ENCODE results near the gene NLGN1.

Gene NLGN1

DNA sequence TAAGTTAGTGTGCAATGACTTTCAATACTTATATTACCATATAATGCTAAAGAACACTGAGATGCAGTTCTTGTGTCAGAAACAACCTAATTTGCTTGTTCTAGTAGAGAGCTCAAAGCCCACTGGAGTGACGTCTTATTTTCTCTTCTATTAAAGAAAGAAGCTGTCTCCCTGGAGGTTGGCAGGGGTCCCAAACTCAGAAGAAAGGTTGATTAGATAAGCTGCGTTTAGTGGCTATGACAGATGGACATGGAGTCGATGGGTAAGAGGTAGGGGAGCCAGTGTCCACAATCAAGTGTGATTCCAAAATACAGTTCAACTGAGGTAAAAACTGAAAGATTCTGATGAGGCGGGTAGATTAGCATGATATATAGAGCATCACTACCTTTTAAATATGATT lies 363.6 kb downstream of the NLGN1 start:
- DNase-seq (ENCODE audit: low read depth in 2 of 2), result no peak

DNA sequence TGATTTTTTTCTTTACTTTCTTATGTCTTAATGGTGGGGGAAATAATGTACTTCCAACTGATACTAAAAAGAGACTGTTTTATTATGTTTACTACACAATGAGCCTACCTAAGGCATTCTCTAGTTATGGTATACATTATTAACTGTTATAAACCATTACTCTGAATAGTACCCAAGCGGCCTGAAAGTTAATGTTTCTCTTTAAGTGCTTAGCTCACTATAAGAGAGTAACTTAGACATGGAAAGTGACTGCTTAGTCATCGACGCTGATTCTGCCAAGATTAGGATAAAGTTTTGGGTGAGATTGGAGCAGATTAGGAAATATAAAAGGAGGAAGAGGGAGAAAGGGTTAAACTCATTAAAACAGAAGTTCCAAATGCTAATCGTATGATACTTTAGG lies 365.0 kb downstream of the NLGN1 start:
- no peak for DNase-seq (ENCODE audit: low read depth in 2 of 2)

DNA sequence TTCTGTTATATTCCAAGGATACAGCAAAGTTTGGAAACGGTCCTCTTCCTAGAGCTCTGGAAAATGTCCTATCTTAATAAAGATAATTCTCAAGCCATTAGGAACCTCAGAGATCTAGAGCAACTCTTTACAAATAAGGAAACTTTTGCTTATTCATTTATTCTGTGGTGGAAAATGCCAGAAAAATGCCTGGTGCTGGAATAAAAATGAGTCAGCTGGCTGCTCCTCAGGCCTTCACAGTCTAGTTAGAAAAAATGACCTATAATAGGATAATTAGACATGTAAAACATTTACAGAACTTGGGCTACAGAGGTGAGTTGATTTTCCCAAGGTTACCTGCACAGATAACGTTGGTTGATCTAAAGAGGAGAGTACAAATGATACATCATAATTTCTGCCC lies 372.5 kb downstream of the NLGN1 start:
- no peak for DNase-seq (ENCODE audit: low read depth in 2 of 2)

DNA sequence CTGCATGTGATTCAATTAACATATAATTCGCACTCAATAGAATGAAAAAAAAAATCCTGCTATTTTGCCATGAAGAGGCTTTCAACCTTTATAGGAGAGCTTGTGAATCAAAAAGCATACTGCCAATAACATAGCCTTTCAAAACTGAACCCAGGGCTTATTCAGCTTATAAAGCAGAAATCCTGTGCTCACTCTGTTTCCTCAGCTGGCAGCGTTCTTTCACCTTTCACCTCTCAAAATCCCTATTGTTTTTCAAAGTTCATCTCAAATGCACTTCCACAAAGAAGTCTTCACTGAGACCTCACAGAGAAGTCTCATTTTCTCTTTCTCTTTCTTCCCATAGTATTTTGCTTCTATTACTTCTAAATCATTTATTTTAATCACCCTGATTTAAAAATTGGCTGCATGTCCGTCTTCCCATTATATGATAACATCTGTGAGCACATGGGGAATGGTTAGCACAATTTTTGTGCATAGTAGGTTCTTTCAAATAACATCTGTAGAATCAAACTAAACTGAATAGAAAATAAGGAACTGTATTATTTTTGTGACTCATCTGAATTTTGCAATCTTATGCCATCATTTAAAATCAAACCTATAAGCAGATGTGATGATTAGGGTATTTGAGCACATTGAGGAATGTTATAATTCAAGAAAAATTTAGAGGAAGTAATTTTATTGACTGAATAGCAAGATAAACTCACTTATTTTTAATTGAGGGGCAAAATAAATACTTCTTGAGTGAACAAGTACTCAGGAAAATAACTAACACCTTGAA lies 373.4 kb downstream of the NLGN1 start:
- DNase-seq (ENCODE audit: low read depth in 2 of 2), result no peak

DNA sequence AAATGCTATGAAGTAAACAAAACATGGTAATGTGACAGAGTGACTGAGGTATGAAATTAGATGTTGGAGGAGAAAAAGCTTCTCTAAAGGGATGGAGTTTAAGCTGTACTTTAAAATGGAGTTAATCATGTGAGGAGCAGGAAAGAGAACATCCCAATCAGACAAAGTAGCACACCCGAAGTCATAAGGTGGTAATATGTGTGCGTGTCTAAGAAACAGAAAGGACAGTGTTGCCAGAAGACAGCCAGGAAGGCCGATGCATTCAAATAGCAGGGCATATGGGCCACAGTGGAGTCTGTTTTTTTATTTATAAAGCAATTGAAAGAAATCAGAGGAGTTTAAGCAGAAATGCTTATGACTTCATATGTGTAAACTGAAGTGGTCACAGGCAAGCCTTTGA lies 376.3 kb downstream of the NLGN1 start:
- no peak for DNase-seq (ENCODE audit: low read depth in 2 of 2)

DNA sequence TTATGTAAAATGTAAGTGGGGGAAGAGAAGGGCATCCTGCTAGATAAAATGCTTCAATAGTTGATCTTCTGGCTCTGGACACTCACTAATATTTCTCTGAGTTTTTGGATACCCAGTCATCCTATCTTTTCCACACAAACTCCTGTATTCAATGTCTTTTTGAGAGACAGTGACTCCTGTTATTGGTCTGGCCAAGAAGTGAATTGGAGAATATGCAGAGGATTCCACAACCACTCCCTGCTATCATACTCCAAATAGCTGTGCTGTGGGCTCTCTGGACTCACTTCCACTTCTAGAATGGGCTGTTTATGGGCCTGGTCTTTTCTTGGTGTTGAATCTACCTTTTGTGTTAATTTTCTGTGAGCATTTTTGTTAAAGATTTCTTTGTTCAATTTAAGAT lies 376.8 kb downstream of the NLGN1 start:
- DNase-seq (ENCODE audit: low read depth in 2 of 2), result no peak

DNA sequence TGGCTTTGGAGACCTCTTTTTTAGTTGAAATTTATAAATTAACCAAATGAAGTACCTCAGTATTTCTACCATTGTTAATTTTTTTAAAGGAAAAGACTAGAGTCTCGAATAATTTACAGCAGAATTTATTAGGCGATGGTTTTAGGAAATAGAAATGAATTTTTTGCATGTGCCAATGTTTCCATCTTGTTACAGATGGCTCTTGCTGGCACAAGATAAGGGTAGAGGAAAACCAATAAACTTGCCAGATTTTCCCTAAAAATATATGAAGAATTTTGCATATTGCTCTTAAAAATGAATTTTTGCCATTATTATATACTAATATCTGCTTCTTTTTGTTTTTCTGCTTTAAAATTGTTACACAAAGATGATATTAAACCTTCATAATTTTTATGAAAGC lies 380.7 kb downstream of the NLGN1 start:
- no peak for DNase-seq (ENCODE audit: low read depth in 2 of 2)

DNA sequence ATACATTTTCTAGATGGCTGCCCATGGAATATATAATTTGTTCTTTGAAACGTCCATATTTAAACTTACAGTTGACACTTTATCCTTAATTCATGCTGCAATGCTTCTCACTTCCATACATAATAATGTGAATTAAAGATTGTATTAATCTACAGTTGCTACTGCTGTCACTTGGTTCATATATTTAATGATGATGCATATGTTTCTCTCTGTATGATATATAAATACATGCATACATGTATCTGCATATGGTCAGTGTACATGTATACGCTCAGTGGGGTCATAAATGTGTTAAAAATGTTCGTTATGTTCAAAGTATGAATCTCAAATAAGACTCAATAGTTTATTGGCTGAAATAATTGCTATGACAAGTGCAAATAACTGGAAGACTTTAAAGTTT lies 382.5 kb downstream of the NLGN1 start:
- DNase-seq (ENCODE audit: low read depth in 2 of 2), result no peak

DNA sequence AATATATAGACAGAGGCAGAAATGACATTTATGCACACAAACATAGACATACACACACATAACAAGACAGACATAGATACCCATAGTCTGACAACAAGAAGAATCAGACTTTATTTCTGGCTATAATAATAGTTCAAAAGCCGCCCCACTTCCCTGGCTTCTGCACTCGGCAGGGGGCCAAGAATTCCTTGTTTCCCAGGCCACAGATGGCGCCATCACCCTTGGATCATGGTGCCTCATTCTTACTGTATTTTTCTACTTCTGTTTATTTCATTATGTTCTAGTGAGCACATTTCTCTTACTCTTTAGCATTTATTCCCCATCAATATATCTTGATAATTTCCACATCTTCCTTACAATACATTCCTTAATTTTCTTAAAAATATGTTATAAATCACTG lies 387.5 kb downstream of the NLGN1 start:
- no peak for DNase-seq (ENCODE audit: low read depth in 2 of 2)

DNA sequence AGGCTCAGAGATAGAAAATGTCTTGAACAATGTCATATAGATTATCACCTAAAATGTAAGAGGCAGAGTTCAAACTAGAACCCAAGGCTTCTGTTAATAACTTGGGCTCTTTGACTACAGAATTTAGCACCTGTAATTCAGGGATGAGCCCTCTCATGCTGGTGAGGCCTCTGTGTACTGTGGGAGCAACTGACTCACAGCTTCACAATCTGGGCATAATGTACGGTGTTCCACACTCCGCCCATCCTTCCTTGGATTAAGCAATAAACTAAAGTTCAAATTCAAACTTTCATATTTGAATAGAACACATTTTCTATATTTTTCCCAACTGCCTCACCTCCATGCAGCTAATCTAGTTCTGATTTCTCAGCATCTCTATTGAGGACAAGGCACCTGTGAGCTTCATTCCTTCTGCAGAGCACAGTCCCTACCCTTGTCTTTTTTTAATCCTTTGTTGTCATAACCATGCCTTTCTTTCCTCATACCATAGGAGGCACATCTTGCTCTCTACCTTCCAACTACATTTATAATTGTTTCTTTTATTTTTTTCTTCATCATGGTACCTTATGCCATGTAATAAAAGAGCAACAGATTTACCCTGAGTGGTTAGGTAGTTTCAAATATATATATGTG lies 392.1 kb downstream of the NLGN1 start:
- DNase-seq (ENCODE audit: low read depth in 2 of 2), result no peak

DNA sequence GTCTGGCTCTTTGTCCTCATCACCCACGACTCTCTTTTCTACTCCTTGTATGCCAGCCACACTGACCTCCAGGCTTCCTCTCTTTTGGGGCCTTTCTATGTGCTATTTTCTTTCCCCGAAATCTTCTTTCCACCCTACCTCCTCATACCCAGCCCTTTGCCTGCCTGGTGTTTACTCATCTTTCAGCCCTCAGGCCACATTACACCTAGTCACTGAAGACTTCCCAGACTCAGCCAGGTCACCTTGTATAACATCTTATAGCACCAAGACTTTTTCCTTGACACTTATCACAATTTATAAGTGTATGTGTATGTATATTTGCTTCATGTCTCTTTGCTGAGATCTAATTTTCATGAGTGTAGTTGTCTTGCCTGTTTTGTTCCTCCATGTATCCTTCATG lies 396.4 kb downstream of the NLGN1 start:
- no peak for DNase-seq (ENCODE audit: low read depth in 2 of 2)

DNA sequence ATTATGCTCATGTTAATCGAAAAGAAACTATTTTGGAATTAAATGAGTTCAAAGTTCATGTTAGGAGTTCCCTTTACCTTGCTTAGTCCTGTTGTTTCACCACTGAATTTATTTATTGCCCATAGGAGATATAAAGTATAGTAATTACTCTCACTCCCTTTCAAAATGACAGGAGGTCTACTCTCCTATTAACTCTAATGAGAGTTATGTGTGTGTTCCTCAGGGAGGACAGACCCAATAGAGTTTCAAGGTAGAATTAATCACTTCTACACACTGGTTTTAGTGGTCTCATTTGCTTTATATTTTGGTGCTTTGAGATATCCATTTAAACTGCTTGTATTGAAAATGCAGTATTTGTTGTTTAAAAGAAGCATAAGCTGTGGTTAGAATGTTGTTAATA lies 398.9 kb downstream of the NLGN1 start:
- DNase-seq (ENCODE audit: low read depth in 2 of 2), result no peak

DNA sequence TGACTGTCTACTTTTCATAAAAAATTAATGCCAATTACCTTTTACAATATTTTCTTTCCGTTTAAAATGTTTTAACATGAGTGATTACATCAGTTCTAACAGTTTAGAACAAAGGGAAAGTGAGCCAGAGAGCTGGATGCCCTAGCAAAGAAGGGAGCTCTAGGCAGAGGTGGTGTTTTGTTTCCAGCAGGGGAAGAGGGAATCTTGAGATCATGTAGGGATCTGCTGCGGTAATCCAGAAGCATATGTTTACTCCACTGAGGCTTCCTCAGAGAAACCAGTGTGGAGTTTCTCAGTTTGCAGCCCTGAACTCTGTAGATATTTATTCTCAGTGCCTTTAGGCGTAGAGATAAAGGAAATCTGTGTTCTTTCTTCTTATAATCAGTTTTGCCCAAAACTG lies 399.3 kb downstream of the NLGN1 start:
- no peak for DNase-seq (ENCODE audit: low read depth in 2 of 2)

DNA sequence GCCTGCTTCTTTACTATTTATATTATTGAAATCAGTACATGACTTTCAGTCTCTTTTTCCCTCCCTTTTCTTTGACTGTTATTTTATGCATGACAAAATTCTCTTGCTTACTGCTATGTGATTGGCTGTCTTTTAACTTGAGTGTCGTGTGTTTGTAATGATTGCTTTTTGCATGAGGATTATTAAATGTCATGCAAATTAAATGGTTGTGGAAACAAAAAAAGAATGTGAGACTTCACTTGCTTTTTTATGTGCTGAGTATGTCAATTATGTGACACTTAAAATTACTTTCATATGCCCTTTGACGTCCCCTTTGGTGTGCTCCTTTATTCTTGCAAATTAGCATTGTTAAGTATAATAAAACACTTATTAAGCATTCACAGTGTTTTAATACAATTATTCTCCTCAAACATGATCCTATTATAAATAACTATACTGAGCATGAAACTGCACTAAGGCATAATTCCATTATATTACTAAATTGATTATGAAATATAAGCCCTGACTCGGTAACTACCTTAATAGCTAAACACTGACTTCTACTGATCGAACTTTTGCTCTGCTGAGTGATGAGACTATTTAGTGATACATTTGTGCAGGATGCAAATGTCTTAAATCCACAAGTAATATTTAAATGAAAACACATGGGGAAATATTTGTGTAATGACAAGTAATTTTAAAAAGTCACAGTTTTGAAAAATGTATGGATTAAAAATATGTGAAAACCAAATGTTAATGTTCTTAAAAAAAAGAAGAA lies 401.7 kb downstream of the NLGN1 start:
- DNase-seq (ENCODE audit: low read depth in 2 of 2), result peak; percentile 30 to 42

DNA sequence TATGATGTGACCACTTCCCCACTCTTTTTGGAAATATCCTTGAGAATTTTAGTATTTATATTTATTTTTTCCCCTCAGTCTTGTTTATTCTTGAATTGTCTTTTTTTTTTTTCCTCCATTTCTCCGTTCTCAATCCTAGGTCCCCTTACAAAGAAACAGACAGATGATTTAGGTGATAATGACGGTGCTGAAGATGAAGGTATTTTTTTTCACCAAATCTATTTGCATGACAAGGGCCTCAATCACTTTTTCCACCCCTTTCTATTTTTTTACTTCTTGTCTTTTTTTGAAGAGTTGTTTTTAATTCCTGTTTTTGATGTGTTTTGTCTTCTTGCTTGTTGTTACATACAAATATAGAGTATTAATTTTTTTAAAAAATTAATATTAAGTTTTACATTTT lies 402.6 kb downstream of the NLGN1 start:
- DNase-seq (ENCODE audit: low read depth in 2 of 2), result no peak

DNA sequence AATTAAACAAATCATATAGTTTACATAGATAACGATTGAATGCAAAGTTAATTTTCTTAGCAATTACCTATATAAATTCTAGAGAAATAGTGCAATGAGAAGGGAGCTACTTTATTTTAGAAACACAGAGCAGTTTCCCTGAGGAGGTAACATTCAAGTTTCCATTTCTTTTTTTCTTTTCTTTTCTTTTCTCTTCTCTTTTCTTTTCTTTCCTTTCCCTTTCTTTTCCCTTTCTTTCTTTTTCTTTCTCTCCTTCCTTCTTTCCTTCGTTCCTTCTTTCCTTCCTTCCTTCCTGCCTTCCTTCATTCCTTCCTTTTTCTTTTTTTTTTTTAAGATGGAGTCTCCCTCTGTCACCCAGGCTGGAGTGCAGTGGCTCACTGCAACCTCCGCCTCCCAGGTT lies 417.3 kb downstream of the NLGN1 start:
- DNase-seq (ENCODE audit: low read depth in 2 of 2), result no peak

DNA sequence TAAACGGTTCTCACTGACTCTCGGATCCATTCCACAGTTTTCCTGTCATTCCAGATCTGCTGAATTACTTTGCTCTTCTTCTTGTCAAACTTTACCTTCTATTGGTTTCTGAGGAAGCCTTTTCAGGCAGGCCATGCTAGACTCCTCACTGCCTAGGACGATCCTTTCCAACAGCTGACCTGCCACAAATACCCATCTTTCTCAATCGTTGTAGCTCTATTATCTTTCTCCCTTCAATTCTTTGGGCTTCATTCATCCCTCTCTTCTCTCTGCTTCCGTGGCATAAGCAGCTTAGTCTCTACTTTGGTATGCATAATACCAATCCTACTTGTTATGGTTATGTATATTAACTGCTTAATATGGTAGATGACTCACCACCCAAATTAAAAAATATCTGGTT lies 421.8 kb downstream of the NLGN1 start:
- no peak for DNase-seq (ENCODE audit: low read depth in 2 of 2)

DNA sequence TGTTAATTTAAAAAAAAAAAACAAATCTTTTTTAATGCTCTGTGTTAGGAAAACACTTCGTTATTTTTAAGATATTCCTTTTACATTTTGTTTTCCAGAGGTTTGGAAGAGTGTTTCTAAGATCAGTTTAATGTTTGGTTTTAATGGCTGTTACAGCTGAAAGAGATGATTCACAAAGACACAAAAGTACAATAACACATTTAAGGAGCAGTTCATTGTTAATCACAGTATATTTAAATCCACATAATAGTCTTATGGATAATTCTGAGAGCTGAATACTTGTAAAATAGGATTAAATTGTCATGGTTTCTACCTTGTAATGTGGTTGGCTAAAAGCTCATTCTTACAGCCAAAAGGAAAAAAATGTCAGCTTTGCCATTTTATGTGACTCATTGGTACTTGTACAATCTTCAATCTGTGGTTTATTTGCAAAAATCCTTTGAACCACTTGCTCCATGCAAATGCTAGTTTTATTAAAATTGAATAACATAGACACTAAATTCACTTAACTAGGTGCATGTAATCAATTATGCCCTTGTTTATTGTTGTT lies 426.4 kb downstream of the NLGN1 start:
- DNase-seq (ENCODE audit: low read depth in 2 of 2), result no peak

DNA sequence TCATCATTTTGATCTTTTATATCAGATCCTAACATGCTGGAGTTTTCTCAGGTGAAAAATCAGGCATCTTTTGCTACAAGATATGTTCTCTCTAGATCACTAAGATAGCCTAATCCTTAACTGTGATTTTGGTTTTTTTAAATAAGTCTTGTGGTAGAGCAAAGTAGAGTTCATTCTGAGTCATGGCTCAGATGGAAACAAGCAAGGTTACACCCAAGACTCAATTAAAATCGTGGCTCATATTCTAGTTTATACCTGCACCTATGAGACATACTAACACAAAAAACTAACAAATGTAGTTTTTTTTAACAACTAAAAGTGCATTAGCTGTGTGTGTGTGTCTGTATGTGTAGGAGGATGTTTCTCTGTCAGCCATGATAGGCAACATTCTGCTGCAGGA lies 428.2 kb downstream of the NLGN1 start:
- DNase-seq (ENCODE audit: low read depth in 2 of 2), result no peak

DNA sequence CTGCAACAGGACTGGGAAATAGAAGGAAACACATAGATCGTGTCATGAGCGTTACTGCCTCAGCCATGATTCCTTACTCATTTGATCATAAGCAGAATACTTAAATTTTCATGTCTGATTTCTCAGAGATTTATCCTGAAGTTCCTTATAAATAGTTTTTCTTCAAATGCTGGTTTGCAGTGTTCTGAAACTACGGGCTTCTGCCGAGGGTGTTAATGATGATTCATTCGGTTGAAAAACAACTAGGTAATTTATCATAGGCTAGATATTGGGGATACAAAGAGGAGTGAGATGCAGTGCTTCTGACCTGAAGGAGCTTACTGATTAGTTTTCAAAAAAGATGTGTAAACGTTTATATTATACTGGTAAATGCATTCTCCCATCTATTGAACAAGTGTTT lies 428.9 kb downstream of the NLGN1 start:
- DNase-seq (ENCODE audit: low read depth in 2 of 2), result no peak

DNA sequence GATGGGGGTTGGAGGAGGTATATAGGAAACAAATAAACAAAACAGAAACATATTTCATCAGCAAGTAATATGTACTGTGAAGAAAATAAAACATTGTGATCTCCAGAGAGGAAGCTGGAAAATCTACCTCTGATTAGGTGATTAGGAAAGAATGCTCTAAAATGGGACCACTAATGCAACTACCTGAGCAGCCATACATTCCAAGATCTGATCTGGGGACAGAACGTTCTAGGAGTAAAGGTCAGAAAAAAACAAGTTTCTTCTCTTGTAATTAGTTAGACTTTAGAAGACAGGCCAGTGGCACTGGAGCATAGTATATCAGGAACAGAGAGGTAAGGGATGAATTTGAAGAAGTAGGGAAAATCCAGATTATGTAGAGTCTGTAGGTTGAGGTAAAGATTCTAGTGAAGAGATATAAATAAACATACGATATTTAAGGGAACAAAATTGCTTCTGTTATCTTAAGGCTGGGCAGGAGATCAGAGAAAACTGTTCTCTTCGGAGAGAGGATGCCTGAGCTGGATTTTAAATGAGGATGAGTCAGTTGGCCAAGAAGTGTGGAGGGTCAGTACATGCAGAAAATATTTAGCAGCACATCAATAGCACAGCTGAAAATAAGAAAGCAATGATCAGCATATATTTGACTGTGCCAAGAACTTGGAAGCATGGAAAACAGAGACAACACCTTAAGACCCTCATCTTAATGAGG lies 429.5 kb downstream of the NLGN1 start:
- DNase-seq (ENCODE audit: low read depth in 2 of 2), result peak; percentile 4 to 15

DNA sequence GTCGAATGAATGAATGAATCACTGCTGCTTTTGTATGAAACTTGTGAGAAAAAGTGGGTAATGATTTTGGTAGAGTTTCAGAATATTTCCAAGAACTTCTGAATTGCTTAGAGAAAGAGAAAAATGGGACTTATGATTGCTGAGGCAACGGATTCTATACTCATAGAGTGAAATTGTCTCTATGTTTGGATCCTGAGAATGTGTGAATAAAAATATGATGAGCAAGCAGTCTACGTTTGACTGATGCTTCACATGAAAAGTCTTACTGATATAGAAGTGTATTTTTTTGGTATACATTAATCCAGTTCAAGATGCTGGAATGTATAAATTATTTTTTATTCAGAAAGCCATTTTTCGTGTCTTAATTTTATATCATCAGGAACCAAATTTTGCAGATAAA lies 441.1 kb downstream of the NLGN1 start:
- DNase-seq (ENCODE audit: low read depth in 2 of 2), result no peak
